Neutrophil (primary cell): ENCODE measurements around the gene MRPL12.
"Not testable (repeated sequence)": the region's sequence is repeated elsewhere in the genome, so short reads cannot be mapped to it uniquely, and the experiment has no call there.

Experiments
- H3K27ac ChIP-seq: fragments of 200-600 bp; sonication (generic); 2 replicates; pipeline ENCODE4 v1.5.1; 2016; ENCODE audit warnings: mild to moderate bottlenecking, moderate library complexity
- H3K27me3 ChIP-seq: fragments of 200-600 bp; sonication (generic); 2 replicates; pipeline ENCODE4 v1.6.0; 2016; ENCODE audit warnings: mild to moderate bottlenecking
- H3K36me3 ChIP-seq: fragments of 200-600 bp; sonication (generic); 2 replicates; pipeline ENCODE4 v1.5.1; 2017
- H3K4me1 ChIP-seq, 2 experiments: fragments of 200-600 bp in 1 of 2; sonication (generic) in 1 of 2; 1 replicate in 1 of 2; 2 replicates in 1 of 2; pipeline versions ENCODE4 v1.5.1 to v1.6.1; 2013 to 2016; ENCODE audit warnings: low read depth in 1 of 2, low read length in 1 of 2, mild to moderate bottlenecking in 1 of 2, moderate library complexity in 1 of 2; ENCODE audit not compliant: control insufficient read depth in 1 of 2, insufficient read depth in 1 of 2
- H3K4me3 ChIP-seq, 2 experiments: fragments of 200-600 bp in 1 of 2; sonication (generic) in 1 of 2; 1 replicate in 1 of 2; 2 replicates in 1 of 2; pipeline ENCODE4 v1.5.1; 2013 to 2016; ENCODE audit warnings: low read depth in 1 of 2, low read length in 1 of 2, mild to moderate bottlenecking in 1 of 2, moderate library complexity in 1 of 2
- H3K9me3 ChIP-seq: fragments of 200-600 bp; sonication (generic); 2 replicates; pipeline ENCODE4 v1.5.1; 2016
- CTCF ChIP-seq: fragments of 200-600 bp; sonication (generic); IDR thresholded peaks from 2 replicates; pipeline ENCODE4 v1.5.1; 2016; ENCODE audit warnings: antibody characterized with exemption

MRPL12 gene

GRCh38 chr17:81738801-81739393 lies 35.7 kb downstream of the MRPL12 start:
- Histone ChIP-seq H3K9me3 (no peaks in the 10 kb centered on the region), H3K27ac (no peak overlapping the region), H3K36me3 (no peaks in the 10 kb centered on the region), H3K4me3 (no peak overlapping the region), H3K27me3 (peaks cover 21% of the 10 kb centered on the region), H3K4me1 (peaks cover 23 to 32% of the 10 kb centered on the region in 2 experiments)
- TF ChIP-seq CTCF, result no peak

DNA sequence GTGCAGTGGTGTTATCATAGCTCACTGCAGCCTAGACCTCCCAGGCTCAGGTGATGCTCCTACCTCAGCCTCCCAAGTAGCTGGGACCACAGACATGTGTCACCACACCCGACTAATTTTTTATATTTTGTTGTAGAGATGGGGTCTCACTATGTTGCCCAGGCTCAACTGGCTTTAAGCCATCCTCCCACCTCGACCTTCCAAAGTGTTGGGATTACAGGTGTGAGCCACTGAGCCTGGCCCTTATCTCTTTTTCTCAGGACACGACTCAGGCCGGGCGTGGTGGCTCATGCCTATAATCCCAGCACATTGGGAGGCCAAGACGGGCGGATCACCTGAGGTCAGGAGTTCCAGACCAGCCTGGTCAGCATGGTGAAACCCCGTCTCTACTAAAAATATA lies 36.4 kb downstream of the MRPL12 start:
- peaks cover 21% of the 10 kb centered on the region for H3K27me3 ChIP-seq
- H3K9me3 ChIP-seq, H3K27ac ChIP-seq, H3K4me3 ChIP-seq, H3K36me3 ChIP-seq: not testable (repeated sequence)
- H3K4me1 ChIP-seq, result peaks cover 23 to 27% of the 10 kb centered on the region in 2 experiments

GRCh38 chr17:81740395-81740961 lies 37.3 kb downstream of the MRPL12 start:
- TF ChIP-seq CTCF, result no peak
- Histone ChIP-seq H3K9me3 (no peaks in the 10 kb centered on the region), H3K4me3 (no peak overlapping the region), H3K4me1 (peaks cover 16 to 19% of the 10 kb centered on the region in 2 experiments), H3K36me3 (no peaks in the 10 kb centered on the region), H3K27me3 (peaks cover 21% of the 10 kb centered on the region), H3K27ac (no peak overlapping the region)

DNA sequence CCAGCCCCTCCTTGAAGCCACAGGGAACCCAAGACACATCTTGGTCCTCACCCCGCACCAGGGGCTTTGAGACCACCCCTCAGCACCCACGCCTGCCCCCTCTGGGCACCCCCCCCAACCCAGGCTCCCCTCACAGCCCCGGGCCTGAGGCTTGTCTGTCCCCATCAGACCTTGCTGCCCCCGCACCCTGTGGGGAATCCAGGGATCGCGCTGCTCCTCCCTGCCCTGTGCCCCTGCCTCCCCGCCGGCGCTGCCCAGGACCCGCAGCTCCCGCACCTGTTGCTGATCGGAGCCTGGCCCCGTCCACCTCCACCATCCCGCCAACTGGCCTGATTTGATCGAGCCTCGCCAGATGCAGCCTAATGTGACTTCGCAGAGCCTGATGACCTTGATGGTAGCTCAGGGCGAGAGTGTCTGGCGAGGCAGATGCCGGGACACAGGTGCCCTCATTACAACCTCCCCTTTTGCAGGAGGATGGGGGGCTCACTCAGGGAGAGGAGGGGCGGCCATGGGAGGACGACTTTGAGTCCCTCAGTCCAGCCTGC lies 38.0 kb downstream of the MRPL12 start:
- no peak overlapping the region for H3K27ac ChIP-seq
- no peak overlapping the region for H3K4me3 ChIP-seq
- peaks cover 21% of the 10 kb centered on the region for H3K27me3 ChIP-seq
- H3K36me3 ChIP-seq, result no peaks in the 10 kb centered on the region
- H3K9me3 ChIP-seq, result no peaks in the 10 kb centered on the region
- TF ChIP-seq CTCF, result no peak
- peaks cover 10 to 13% of the 10 kb centered on the region in 2 experiments for H3K4me1 ChIP-seq

GRCh38 chr17:81741594-81742452 lies 38.7 kb downstream of the MRPL12 start:
- no peak for TF ChIP-seq CTCF
- Histone ChIP-seq H3K9me3 (no peaks in the 10 kb centered on the region), H3K27me3 (peaks cover 21% of the 10 kb centered on the region), H3K27ac (no peak overlapping the region), H3K4me1 (peaks cover 7 to 11% of the 10 kb centered on the region in 2 experiments), H3K4me3 (no peak overlapping the region), H3K36me3 (no peaks in the 10 kb centered on the region)
